Neuronal stem cell (in vitro differentiated cells): ENCODE measurements around the gene CEP131.

Source experiments
- DNase-seq: peaks from one replicate; pipeline ENCODE4 v3.0.0-alpha.2; 2013; ENCODE audit warnings: low spot score
- H2AFZ ChIP-seq: one replicate; pipeline ENCODE4 v1.6.1; 2013; ENCODE audit warnings: mild to moderate bottlenecking, low read length, inconsistent platforms
- H2AK5ac ChIP-seq: 2 replicates; pipeline ENCODE4 v1.6.1; 2013; ENCODE audit warnings: low read depth, mild to moderate bottlenecking, inconsistent platforms, low read length, moderate library complexity, mixed read lengths
- H2BK120ac ChIP-seq: 2 replicates; pipeline ENCODE4 v1.6.1; 2013; ENCODE audit warnings: low read depth, mild to moderate bottlenecking, inconsistent platforms, low read length, moderate library complexity, mixed read lengths
- H2BK12ac ChIP-seq: one replicate; pipeline ENCODE4 v1.6.1; 2013; ENCODE audit warnings: low read length, inconsistent platforms
- H2BK15ac ChIP-seq: 2 replicates; pipeline ENCODE4 v1.6.1; 2013; ENCODE audit warnings: mild to moderate bottlenecking, low read length, inconsistent platforms, mixed read lengths
- H2BK5ac ChIP-seq: one replicate; pipeline ENCODE4 v1.6.1; 2013; ENCODE audit warnings: inconsistent platforms, mild to moderate bottlenecking, low read length, moderate library complexity
- H3K14ac ChIP-seq: one replicate; pipeline ENCODE4 v1.6.1; 2013; ENCODE audit warnings: low read length, inconsistent platforms
- H3K18ac ChIP-seq: 2 replicates; pipeline ENCODE4 v1.6.1; 2013; ENCODE audit warnings: low read length, inconsistent platforms
- H3K23ac ChIP-seq: 2 replicates; pipeline ENCODE4 v1.6.1; 2013; ENCODE audit warnings: low read depth, mild to moderate bottlenecking, mixed read lengths, low read length, inconsistent platforms; ENCODE audit not compliant: poor library complexity
- H3K27ac ChIP-seq: replicated peaks from 3 replicates; pipeline ENCODE4 v1.5.1; 2013; ENCODE audit warnings: low read length, inconsistent platforms
- H3K27me3 ChIP-seq, 3 experiments: 2 replicates each; pipeline ENCODE4 v1.6.1; 2013; ENCODE audit warnings: low read length in 3 of 3, mild to moderate bottlenecking in 2 of 3, inconsistent platforms in 1 of 3, low read depth in 1 of 3, mixed read lengths in 1 of 3, moderate library complexity in 1 of 3; ENCODE audit not compliant: control insufficient read depth in 3 of 3, insufficient read depth in 3 of 3
- H3K36me3 ChIP-seq, 2 donors: replicated peaks in 1 of 2; 2 replicates each; pipeline ENCODE4 v1.6.1; 2013; ENCODE audit warnings: low read length in 2 of 2; ENCODE audit not compliant: control insufficient read depth in 2 of 2, insufficient read depth in 2 of 2
- H3K4ac ChIP-seq: 2 replicates; pipeline ENCODE4 v1.6.1; 2013; ENCODE audit warnings: inconsistent platforms, mild to moderate bottlenecking, low read length, moderate library complexity
- H3K4me1 ChIP-seq, 2 donors: 1 replicate in 1 of 2; 2 replicates in 1 of 2; pipeline ENCODE4 v1.6.1; 2013; ENCODE audit warnings: low read length in 2 of 2, low read depth in 1 of 2; ENCODE audit not compliant: control insufficient read depth in 2 of 2, insufficient read depth in 1 of 2
- H3K4me2 ChIP-seq: one replicate; pipeline ENCODE4 v1.6.1; 2013; ENCODE audit warnings: mild to moderate bottlenecking, low read length, inconsistent platforms; ENCODE audit not compliant: insufficient read depth, poor library complexity, severe bottlenecking
- H3K4me3 ChIP-seq, 2 donors: 2 replicates each; pipeline ENCODE4 v1.5.1; 2013; ENCODE audit warnings: low read length in 2 of 2, mild to moderate bottlenecking in 2 of 2, inconsistent platforms in 1 of 2, moderate library complexity in 1 of 2
- H3K79me1 ChIP-seq: one replicate; pipeline ENCODE4 v1.6.1; 2013; ENCODE audit warnings: low read depth, mild to moderate bottlenecking, inconsistent platforms, low read length, moderate library complexity
- H3K9ac ChIP-seq: one replicate; pipeline ENCODE4 v1.6.1; 2013; ENCODE audit warnings: mild to moderate bottlenecking, low read depth, low read length, inconsistent platforms; ENCODE audit not compliant: poor library complexity
- H3K9me3 ChIP-seq, 2 donors: replicated peaks in 1 of 2; 2 replicates each; pipeline versions ENCODE3 to v1.6.1; 2013; ENCODE audit warnings: low read length in 2 of 2, mild to moderate bottlenecking in 2 of 2, inconsistent platforms in 1 of 2, low read depth in 1 of 2, mixed read lengths in 1 of 2, moderate library complexity in 1 of 2; ENCODE audit not compliant: control insufficient read depth in 2 of 2, insufficient read depth in 1 of 2
- H4K8ac ChIP-seq: one replicate; pipeline ENCODE4 v1.6.1; 2013; ENCODE audit warnings: low read depth, mild to moderate bottlenecking, inconsistent platforms, low read length, moderate library complexity
- H4K91ac ChIP-seq: one replicate; pipeline ENCODE4 v1.6.1; 2013; ENCODE audit warnings: low read length, low read depth, mild to moderate bottlenecking, inconsistent platforms; ENCODE audit not compliant: poor library complexity
- WGBS, 2 donors: extraction: QIAGEN DNeasy Blood & Tissue Kit; methylation state at CpG; one replicate each; pipeline ENCODE4 v1.1.7; 2013; ENCODE audit warnings: missing lambda C conversion rate in 2 of 2, mixed read lengths in 1 of 2; ENCODE audit not compliant: insufficient read length in 2 of 2, insufficient replicate concordance in 1 of 2; ENCODE audit errors: extremely low coverage in 2 of 2; 5-methylcytosine and 5-hydroxymethylcytosine counted together

The CEP131 gene

DNA sequence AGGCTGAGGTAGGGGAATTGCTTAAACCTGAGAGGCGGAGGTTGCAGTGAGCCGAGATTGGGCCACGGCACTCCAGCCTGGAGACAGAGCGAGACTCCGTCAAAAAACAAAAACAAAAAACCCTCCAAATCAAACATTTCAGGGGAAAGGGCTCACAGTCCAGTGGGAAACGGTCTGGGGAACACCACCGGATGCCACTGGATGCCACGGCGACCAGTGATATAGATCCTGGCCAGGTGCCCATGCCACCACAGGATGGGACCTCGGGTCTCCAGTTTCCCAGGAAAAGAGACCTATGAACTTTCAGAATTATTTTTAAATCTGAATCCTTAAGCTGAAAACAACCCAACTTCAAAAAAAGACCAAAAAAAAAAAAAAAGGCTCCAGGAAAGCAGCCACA is 12.3 kb downstream of the CEP131 start:
- no peak overlapping the region for H4K91ac ChIP-seq
- H3K9ac ChIP-seq: no peak overlapping the region
- no peak overlapping the region for H2AK5ac ChIP-seq
- DNase-seq: no peak
- no peaks in the 10 kb centered on the region for H3K27me3 ChIP-seq
- H3K4me1 ChIP-seq: no peaks in the 10 kb centered on the region
- no peak overlapping the region for H3K27ac ChIP-seq
- no peak overlapping the region for H3K18ac ChIP-seq
- no peak overlapping the region for H3K4me3 ChIP-seq
- H3K9me3 ChIP-seq: peaks cover 0 to 5% of the 10 kb centered on the region in 2 donors
- no CpG with 5 or more reads among the region's 10 CpGs for WGBS, 2 donors
- H3K79me1 ChIP-seq: peaks cover 10% of the 10 kb centered on the region
- H2BK5ac ChIP-seq: no peak overlapping the region
- no peak overlapping the region for H2BK15ac ChIP-seq
- no peak overlapping the region for H3K23ac ChIP-seq
- no peak overlapping the region for H4K8ac ChIP-seq
- no peak overlapping the region for H3K14ac ChIP-seq
- H2BK120ac ChIP-seq: no peak overlapping the region
- no peak overlapping the region for H2BK12ac ChIP-seq
- peaks cover 11 to 33% of the 10 kb centered on the region in 2 donors for H3K36me3 ChIP-seq
- H2AFZ ChIP-seq: no peak overlapping the region
- H3K4me2 ChIP-seq: no peak overlapping the region
- no peak overlapping the region for H3K4ac ChIP-seq

DNA sequence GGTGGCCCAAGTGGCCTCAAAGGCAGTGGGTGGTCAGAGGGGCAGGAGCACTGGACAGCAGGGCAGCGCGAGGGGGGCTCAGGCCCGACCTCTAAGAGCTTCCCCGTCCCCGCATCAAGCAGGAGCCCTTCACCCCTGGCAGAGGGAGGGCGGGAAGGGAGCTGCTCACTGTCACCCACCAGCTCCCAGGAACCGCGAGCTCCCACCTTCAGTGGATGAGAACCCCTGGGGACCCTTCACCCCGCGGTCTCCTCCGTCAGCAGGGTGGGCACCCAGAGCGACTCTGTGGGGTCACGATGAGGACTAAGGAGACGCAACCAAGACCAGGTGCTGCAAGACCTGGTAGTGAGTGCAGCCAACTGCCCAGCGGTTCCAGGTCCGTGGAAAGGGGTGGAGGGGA is 13.6 kb downstream of the CEP131 start:
- no peaks in the 10 kb centered on the region for H3K27me3 ChIP-seq
- no peak overlapping the region for H2BK12ac ChIP-seq
- no peak overlapping the region for H2AFZ ChIP-seq
- no peak overlapping the region for H3K9ac ChIP-seq
- no peak overlapping the region for H3K4me2 ChIP-seq
- H3K79me1 ChIP-seq: peaks cover 10% of the 10 kb centered on the region
- H3K36me3 ChIP-seq: peaks cover 16 to 40% of the 10 kb centered on the region in 2 donors
- no peaks in the 10 kb centered on the region for H3K4me1 ChIP-seq
- H2BK15ac ChIP-seq: no peak overlapping the region
- H3K14ac ChIP-seq: no peak overlapping the region
- no peak overlapping the region for H4K8ac ChIP-seq
- DNase-seq: no peak
- no peak overlapping the region for H3K4ac ChIP-seq
- H3K4me3 ChIP-seq: no peak overlapping the region
- no peak overlapping the region for H3K23ac ChIP-seq
- no peak overlapping the region for H2BK120ac ChIP-seq
- WGBS, 2 donors: no CpG with 5 or more reads among the region's 16 CpGs
- H2BK5ac ChIP-seq: no peak overlapping the region
- no peak overlapping the region for H3K27ac ChIP-seq
- H2AK5ac ChIP-seq: no peak overlapping the region
- H4K91ac ChIP-seq: no peak overlapping the region
- no peak overlapping the region for H3K18ac ChIP-seq
- H3K9me3 ChIP-seq: peaks cover 0 to 5% of the 10 kb centered on the region in 2 donors

DNA sequence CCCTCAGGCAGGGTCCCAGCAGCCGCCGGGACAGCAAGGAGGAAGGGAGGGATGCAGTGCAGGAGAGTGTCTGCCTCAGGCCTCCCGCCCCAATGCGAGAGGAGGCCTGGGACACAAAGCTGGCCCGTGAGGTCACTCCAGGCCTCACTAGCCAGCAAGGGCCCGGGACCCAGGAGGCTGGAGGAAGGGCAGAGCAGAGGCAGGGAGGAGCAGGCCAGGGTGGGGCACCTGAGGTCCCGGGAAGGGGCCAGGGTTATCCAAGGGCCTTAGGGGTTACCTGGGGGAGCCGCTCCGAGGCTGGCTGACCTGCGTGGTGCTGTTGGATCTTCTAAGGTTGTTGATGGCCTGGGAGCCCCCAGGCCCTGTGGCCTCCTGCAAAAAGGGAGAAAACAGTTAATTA is 14.1 kb downstream of the CEP131 start:
- no peak overlapping the region for H2BK12ac ChIP-seq
- no peak overlapping the region for H4K8ac ChIP-seq
- H3K27ac ChIP-seq: no peak overlapping the region
- H3K27me3 ChIP-seq: no peaks in the 10 kb centered on the region
- WGBS, 2 donors: no CpG with 5 or more reads among the region's 10 CpGs
- H2BK5ac ChIP-seq: no peak overlapping the region
- peaks cover 0 to 5% of the 10 kb centered on the region in 2 donors for H3K9me3 ChIP-seq
- no peaks in the 10 kb centered on the region for H3K4me1 ChIP-seq
- H2BK120ac ChIP-seq: no peak overlapping the region
- no peak for DNase-seq
- H3K18ac ChIP-seq: no peak overlapping the region
- H2AFZ ChIP-seq: no peak overlapping the region
- peaks cover 16 to 44% of the 10 kb centered on the region in 2 donors for H3K36me3 ChIP-seq
- H3K4me2 ChIP-seq: no peak overlapping the region
- no peak overlapping the region for H2BK15ac ChIP-seq
- H3K4ac ChIP-seq: no peak overlapping the region
- H3K4me3 ChIP-seq: no peak overlapping the region
- H3K79me1 ChIP-seq: peaks cover 10% of the 10 kb centered on the region
- H3K9ac ChIP-seq: no peak overlapping the region
- H2AK5ac ChIP-seq: no peak overlapping the region
- H3K14ac ChIP-seq: no peak overlapping the region
- H4K91ac ChIP-seq: no peak overlapping the region
- no peak overlapping the region for H3K23ac ChIP-seq

DNA sequence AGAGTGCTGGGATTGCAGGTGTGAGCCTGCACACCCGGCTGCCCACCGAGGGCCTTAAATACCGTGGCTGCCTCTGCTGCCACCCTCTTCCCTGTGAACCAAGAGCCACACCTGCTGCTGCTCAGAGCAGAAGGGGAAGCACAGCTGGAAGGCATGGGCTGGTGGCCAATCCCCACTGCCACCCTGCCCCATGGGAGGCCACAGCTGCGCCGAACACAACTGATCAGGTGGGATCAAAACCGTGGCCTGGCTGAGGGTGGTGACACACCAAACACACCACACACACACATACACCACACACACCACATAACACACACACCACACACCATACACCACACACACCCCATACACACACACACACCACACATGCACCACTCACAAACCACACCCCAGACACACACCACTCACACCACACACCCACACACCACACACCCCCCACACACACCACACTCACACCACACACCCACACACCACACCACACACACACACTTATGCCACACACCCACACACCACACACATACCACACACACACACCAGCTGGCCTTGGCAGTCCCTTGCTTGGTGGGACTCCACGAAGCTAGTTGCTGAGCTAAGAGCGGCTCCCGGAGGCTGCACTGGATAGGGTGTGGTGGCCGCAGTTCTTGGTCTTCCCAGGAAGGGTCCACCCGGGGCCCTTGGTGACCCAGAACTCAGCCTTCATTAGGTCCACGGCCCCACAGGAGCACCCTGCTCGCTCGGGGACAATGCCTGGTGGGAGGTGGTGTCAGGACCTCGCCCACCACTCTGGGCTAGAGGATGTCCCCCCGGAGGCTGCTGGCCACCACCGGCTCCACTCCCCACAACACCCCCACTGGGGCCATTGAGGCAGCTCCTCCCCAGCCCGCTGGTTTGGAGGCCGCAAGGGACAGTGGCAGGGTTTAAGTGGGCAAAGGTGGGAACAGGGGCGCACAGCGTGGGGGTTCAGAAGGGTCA is 14.9 kb downstream of the CEP131 start:
- peak overlapping the region; percentile 73 for H2BK12ac ChIP-seq
- no peak overlapping the region for H3K4me2 ChIP-seq
- H3K27me3 ChIP-seq: no peaks in the 10 kb centered on the region
- no peak overlapping the region for H3K9ac ChIP-seq
- peaks cover 22 to 49% of the 10 kb centered on the region in 2 donors for H3K36me3 ChIP-seq
- H2BK15ac ChIP-seq: no peak overlapping the region
- H4K91ac ChIP-seq: no peak overlapping the region
- H2BK120ac ChIP-seq: no peak overlapping the region
- H3K18ac ChIP-seq: no peak overlapping the region
- H3K79me1 ChIP-seq: peaks cover 10% of the 10 kb centered on the region
- peak overlapping the region; percentile 80 for H3K23ac ChIP-seq
- H3K14ac ChIP-seq: peak overlapping the region; percentile 21
- no peak overlapping the region for H2BK5ac ChIP-seq
- H2AFZ ChIP-seq: no peak overlapping the region
- H4K8ac ChIP-seq: peak overlapping the region; percentile 82
- WGBS, 2 donors: no CpG with 5 or more reads among the region's 21 CpGs
- peak overlapping the region in 1 of 2 donors; percentile 16 for H3K4me3 ChIP-seq
- H3K9me3 ChIP-seq: peaks cover 0 to 4% of the 10 kb centered on the region in 2 donors
- no peak for DNase-seq
- no peak overlapping the region for H2AK5ac ChIP-seq
- H3K4me1 ChIP-seq: no peaks in the 10 kb centered on the region
- peak overlapping the region; percentile 2 for H3K27ac ChIP-seq
- H3K4ac ChIP-seq: no peak overlapping the region
